Skin of body (tissue), 2 donors: ENCODE data around the gene BMAL2. TPM values are rescaled to one million over a fixed set of nuclear protein-coding genes. Genes with fewer than 3 reads are reported as not detected.

Experiments
- DNase-seq: peaks from one replicate; lab custom pipeline; 2025; lab: John Stamatoyannopoulos, UW
- total RNA-seq: library from RNA; depleted of rRNA; stranded (reverse); fragments of >200 nt; gene quantifications from one replicate; pipeline ENCODE4 v1.2.3, GENCODE V29; 2014

The BMAL2 gene
- total RNA-seq, 1 donor from 2014 or later, result 3.7 TPM

GRCh38 chr12:27324530-27324929, 8.1 kb upstream of the BMAL2 start:
- no peak for DNase-seq

- no peak for DNase-seq
These were observed 1.8 kb upstream of the BMAL2 start for GRCh38 chr12:27330846-27331245.

GRCh38 chr12:27331291-27331926, 1.2 kb upstream of the BMAL2 start:
- DNase-seq, result no peak

- DNase-seq, result no peak
These were observed 710 bp upstream of the BMAL2 start for GRCh38 chr12:27331927-27332324.

- DNase-seq, result no peak
These were observed 276 bp upstream of the BMAL2 start for GRCh38 chr12:27332407-27332713.

DNA sequence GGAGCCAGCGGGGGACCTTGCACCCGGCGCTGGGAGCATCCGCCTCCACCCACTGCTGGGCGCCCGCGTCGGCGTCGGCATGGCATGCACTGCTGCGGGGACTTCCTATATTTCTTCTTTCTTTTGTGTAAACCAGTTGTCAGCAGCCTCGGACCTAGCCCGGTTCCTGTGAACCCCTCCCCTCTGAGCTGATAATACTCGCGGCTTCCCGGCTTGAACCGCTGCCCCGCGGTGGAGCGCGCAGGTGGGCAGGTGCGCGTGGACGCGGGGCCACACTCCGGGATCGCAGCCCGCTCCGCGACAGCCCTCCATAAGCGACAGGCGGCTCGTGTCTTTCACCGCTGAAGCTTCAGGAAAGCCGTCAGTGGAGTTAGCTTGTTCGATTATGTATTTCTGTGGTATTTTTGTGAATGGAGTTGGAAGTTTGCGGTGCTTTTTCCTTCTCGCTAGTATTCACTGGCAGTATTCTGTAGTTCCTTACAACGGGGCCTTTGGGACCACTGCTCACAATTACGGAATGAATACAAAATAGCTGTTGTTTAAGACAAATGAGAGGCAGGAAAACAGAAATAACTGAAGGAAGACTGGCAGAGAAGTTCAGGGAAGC, 870 bp downstream of the BMAL2 start:
- DNase-seq, result no peak

DNA sequence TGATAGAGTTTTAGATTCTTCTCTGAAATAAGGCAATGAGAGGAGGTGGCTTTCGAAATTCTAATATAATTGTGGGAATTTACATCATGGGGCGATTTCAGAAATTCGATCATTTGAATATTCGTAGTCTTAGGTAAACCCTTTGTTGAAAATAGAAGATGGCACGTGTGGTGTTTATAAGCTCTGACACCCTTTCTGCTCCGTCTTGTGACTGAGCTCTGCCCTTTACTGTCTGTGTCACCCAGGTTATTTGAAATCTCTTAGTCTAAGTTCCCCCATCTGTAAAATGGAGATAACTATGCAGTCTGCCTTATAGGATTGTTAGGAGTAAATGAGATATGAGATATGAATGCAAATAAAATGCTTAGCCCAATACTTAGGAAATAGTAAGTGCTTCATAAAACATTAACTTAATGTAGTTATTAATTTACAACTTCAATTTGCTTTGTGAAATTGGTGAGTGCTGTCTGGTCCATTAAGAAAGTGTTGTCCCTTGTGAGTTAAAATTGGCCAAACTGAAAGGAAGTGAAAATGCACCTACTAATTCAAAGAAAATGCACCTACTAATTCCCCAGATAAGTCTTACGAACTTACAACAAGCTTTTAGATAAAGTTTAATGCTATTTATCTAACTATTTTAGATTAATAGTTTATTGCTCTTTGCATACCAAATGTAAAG, 1.5 kb downstream of the BMAL2 start:
- no peak for DNase-seq

DNA sequence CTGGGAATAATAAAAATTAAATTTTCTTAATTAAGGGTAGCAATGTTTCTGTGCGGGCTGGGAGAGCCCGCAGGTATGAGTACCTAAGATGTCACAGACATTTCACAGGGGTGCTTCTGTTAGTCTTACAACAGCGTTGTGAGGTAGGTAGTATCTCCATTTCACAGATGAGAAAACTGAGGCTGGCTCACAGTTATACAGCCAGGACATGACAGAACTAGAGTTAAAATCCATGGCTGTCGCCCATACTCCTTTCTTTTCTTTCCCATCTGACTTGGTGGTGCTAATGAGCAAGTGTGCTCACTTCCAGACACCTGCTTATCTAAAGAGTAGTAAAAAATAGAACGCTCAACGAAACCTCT, 2.1 kb downstream of the BMAL2 start:
- DNase-seq, result no peak

- no peak for DNase-seq
These were observed 3.0 kb downstream of the BMAL2 start for GRCh38 chr12:27335364-27336281.

GRCh38 chr12:27336282-27336653, 3.6 kb downstream of the BMAL2 start:
- DNase-seq, result no peak

DNA sequence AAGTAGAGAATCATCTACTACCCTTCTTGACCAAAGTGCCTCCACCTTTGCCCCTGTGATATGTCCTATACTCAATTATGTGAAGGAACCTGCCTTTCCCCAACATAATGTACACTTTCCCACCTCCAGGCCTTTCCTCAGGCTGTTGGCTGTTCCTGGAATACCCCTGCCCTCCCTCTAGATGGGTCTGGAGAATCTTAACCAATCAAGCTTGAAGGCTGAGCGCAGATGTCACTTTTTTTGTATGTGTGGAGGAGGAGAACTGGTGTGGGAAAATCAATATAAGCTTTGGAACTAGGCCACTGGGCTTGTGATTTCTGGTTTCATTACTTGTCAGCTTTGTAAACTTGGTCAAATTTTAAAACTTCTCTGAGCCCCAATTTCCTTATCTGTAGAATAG, 4.7 kb downstream of the BMAL2 start:
- no peak for DNase-seq

- DNase-seq, result no peak
These were observed 5.8 kb downstream of the BMAL2 start for GRCh38 chr12:27338473-27338872.

DNA sequence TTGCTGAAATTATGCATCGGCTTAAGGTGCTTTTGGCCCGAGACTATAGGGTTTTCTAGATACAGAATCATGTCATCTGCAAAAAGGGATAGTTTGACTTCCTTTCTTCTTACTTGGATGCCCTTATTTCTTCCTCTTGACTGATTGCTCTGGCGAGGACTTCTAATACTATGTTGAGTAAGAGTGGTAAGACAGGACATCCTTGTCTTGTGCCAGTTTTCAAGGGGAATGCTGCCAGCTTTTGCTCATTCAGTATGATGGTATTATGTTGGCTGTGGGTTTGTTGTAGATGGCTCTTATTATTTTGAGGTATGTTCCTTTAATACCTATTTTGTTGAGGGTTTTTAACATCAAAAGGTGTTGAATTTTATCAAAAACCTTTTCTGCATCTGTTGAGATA, 8.3 kb downstream of the BMAL2 start:
- DNase-seq, result no peak

- no peak for DNase-seq
These were observed 9.9 kb downstream of the BMAL2 start for GRCh38 chr12:27342536-27342935.

DNA sequence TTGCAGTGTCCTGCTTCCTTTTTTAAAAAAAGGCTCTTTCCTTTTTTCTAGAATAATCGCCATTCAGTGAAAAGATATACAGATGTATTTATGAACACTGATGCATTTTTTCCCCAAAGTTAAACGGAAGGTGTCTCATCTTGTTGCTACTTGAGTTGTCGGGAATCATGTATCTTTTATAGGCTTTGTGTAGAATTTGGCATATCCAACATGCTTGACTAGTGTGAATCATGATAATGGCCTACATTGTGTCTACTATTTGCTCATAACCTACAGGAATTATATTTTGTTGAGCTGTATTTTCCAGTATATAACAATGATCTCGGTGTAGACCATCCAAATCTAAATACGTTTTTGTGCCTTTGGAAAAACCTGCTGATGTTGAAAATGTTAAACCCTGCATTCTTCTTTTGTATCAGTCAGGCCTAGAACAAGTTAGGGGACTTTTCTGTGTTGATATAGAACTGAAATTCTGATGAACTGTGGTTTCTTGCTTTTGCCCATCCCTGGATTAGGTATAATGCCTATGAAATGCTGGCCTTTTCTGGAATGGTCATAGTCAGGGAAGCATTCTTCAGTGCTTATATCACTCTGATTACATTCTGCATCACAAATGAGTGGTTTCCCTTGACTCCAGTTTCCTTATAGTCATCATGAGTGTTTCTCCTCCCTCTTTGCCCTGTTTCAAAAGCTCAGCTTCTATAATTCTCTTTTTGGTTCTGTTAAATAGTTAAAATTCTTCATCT, 10.8 kb downstream of the BMAL2 start:
- DNase-seq, result no peak

DNA sequence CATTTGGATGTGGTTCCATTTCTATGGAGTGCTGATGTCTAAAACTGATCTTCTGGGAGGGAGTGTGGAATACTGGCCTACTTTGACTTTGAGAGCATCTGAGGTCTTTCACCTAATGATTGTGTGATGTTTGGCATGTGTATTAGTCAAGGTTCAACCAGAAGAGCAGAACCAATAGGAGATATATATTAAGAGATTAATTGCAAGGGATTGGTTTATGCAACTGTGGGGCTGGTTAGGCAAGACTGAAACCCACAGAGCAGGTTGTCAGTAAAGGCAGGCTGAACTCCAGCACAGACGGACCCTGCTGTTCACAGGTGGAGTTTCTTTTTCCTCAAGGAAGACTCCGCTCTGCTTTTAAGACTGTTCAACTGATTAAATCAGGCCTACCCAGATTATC, 11.6 kb downstream of the BMAL2 start:
- DNase-seq, result no peak

DNA sequence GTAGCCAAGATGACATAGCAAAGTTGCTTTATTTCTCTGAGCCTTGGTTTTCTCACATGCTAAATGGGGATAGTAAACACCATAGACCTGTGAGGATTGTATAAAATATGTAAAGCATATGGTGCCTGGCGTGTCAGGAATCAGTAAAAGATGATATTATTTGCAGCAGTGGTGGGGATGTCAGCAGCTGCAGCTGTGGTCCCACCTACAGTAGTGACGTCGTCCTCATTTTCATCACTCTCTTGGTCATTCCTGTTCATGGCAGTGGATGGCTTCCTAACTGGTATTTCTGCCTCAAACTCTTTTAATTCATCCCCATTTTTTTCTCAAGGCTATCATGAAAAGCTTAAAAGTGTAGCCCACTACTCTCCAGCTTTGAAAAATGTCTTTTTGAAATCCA, 12.1 kb downstream of the BMAL2 start:
- DNase-seq, result no peak

GRCh38 chr12:27345376-27345775, 12.7 kb downstream of the BMAL2 start:
- DNase-seq, result no peak

DNA sequence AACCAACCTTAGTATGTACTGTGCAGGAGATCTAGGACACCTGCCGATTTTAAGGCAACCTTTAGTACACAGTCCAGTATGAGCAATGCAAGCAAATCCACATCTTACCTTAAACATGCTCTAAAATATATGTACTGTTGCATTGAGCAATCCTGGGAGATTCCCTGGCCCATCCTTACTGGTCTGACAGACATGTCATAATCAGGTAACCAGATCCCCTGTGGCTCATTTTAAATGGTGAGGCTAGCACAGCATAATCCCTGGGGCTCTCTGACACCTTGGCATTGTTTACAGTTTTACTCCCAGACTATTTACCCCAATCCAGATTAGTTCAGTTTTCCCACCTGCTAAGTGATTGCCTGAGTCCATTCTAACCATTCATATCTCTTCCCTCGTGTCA, 15.1 kb downstream of the BMAL2 start:
- no peak for DNase-seq

- no peak for DNase-seq
These were observed 18.8 kb downstream of the BMAL2 start for GRCh38 chr12:27351476-27351875.

DNA sequence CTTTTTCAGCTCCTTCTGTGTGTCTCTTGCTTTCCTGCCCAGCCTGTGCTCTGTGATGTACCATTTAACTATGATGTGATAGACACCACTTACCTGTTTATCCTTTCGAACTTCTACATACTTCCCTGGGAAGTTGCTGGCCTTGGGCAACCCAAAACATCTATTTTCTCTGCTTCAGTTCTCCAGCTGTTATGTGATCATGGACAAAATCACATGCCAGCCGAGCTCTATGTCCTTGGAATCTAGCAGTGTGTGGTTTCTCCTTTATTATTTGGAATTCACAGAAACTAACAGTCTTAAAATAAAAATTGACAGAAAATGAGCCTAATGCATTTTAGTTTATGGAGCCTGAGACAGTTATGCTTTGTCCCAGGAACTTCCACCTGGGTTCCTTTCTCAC, 22.9 kb downstream of the BMAL2 start:
- no peak for DNase-seq

- no peak for DNase-seq
These were observed 23.3 kb downstream of the BMAL2 start for GRCh38 chr12:27355979-27356378.
